ACHN (cell line): ENCODE results near the gene NRDE2.
A peak's percentile ranks its signal among the peaks of the same experiment; 100 is the strongest.
"Not testable (repeated sequence)": the region's sequence is repeated elsewhere in the genome, so short reads cannot be mapped to it uniquely, and the experiment has no call there.

ENCODE experiments used
- DNase-seq: peaks from one replicate; pipeline ENCODE4 v3.0.0-alpha.2; 2015
- in situ Hi-C: cut with HindIII; loops from 2 replicates; pipeline ENCODE4 v1.10.0; 2017; ENCODE audit warnings: low sequenced_read_pairs, low pct_ligation_motif_present, low pct_unique_long_range_greater_than_20kb

Gene NRDE2

DNA sequence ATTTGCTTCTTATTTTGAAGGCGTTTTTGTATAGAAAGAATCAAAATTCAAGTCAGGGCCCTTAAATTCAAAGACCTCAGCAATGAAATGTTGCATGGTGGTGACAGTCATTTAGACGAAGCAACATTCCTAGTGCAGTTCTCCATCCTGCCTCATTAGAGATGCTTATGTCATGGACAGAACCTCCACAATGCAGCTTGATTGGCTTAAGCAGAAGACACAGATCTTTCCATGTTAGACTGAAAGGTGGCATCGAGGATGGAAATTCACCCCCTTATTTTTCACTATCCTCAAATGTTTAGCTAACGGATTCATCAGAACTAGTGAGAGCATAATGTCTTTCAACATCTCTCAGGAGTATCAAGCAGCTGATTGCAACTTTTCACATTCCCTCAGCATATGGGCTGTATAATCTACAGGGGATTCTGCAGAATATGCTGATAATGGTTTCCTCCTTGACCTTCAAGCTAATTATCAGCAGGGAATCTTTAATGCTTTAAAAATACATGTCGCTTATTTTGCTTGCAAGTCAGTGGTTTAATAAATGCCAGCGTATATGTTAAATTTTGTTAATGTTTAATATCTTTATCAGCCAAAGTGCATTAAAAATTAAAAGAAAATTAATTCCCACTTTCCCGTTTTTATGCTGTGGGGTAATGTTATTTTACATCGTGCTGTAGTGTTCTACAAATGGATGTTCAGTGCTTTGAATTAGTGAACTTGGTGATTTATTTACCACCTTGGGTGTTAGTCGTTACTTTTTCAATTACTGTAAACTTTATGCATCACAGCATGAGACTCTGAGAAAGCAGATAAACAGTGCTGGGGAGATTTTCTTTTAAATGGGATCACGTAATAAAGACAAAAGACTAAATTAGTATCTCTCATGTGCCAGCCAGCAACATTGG lies 12.8 kb upstream of the NRDE2 start:
- in situ Hi-C loops, result no loop called here
- DNase-seq, result no peak

DNA sequence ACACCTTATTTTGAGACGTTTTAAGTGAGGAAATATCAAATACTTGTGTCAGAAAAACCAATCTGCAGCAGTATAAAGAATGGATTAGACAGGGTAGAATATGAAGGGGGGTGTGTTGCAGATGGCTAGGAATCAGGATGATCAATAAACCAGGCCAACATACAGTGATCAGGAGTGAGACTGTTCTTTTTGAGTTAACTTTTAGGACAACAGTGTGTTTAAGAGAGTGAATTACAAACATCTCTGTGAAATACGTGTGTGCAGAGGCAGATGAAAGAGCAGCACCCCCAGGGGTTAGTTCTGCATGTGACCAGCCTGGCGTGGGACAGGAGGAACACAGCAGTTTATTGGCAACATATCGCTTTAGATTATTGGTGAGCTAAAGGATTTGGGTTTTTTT lies 10.6 kb upstream of the NRDE2 start:
- in situ Hi-C loops, result no loop called here
- DNase-seq, result no peak

- in situ Hi-C loops, result no loop called here
- no peak for DNase-seq
Observed at GRCh38 chr14:90341784-90342183, 10.0 kb upstream of the NRDE2 start.

DNA sequence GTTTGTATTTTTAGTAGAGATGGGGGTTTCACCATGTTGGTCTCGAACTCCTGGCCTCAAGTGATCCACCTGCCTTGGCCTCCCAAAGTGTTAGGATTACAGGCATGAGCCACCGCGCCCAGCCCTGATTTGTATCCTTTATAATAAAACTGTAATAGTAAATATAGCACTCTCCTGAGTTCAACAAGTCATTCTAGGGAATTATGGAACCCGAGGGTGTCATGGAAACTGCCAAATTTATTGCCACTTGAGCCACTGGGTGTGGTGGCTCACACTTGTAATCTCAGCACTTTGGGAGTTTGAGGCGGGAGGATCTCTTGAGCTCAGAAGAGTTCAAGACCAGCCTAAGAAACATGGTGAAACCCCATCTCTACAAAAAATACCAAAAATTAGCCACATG lies 9.5 kb upstream of the NRDE2 start:
- DNase-seq, in situ Hi-C loops: not testable (repeated sequence)

DNA sequence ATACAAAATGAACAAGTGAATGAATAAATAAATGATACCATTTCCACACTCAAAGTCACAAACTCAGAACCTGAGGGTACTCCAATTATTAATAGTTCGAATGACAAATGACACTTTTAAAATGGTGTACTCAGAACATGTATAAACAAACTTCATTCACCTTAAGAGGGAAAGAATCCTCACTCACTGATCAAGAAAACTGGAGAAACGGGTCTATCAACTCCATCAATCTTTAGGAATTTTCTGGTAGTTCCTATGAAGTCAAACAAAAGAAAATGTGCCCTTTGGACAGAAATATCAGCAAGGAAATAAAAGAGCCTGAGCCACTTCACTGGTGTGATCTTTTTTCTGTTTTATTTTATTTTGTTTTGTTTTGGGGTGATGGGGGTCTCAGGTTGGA lies 5.2 kb upstream of the NRDE2 start:
- in situ Hi-C loops, result no loop called here
- no peak for DNase-seq

DNA sequence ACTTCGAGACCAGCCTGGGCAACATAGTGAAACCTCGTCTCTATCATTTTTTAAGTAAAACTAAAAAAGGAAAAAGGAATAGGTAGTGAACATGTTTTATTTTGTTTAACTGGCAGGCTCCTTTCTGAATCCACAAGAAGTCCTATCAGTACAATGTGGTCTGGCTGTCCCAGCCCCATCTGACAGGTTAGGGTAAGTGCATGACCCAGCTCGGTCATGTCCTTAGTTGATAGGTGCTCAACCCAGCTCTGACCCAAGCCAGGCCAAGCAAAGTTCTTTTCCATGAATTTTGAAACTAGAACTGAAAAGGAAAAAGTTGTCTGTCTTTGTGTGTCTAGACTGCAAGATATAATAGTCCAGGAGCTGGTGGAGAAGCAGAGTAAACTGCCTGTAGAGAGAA lies 4.7 kb upstream of the NRDE2 start:
- DNase-seq, result no peak
- in situ Hi-C loops, result no loop called here

- in situ Hi-C loops, result no loop called here
- DNase-seq, result peak; percentile 5
Observed at GRCh38 chr14:90332271-90332584, 487 bp upstream of the NRDE2 start.

GRCh38 chr14:90330203-90331196 lies 1.2 kb downstream of the NRDE2 start:
- in situ Hi-C loops, result no loop called here
- DNase-seq, result no peak

- in situ Hi-C loops, result no loop called here
- DNase-seq, result no peak
Observed at GRCh38 chr14:90321891-90322290, 9.8 kb downstream of the NRDE2 start.

DNA sequence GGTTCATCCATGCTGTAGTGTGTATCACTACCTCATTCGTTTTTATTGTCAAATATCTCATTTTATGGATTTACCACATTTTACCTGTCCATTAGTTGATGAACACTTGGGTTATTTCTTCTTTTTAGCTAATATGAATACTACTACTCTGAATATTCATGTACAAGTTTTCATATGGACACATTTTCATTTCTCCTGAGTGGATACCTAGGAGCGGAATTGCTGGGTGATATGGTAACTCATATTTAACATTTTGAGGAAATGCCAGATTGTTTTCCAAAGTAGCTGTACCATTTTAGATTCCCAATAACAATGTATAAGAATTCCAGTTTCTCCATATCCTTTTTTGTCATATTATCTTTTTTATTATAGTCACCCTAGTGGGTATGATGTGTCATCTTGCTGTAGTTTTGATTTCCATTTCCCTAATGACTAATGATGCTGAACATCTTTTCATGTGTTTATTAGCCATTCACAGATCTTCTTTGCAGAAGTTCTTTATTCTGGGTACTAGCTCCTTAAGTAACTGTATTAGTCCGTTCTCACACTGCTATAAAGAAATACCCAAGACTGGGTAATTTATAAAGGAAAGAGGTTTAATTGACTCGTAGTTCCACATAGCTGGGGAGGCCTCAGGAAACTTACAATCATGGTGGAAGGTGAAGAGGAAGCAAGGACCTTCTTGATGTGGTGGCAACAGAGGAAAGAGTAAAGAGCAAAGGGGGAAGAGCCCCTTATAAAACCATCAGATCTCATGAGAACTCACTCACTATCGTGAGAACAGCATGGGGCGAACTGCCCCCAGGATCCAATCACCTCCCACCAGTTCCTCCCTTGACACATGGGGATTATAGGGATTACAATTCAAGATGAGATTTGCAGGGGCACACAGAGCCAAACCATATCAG lies 11.9 kb downstream of the NRDE2 start:
- no peak for DNase-seq
- in situ Hi-C loops, result no loop called here

GRCh38 chr14:90319173-90319572 lies 12.6 kb downstream of the NRDE2 start:
- in situ Hi-C loops, result no loop called here
- no peak for DNase-seq

DNA sequence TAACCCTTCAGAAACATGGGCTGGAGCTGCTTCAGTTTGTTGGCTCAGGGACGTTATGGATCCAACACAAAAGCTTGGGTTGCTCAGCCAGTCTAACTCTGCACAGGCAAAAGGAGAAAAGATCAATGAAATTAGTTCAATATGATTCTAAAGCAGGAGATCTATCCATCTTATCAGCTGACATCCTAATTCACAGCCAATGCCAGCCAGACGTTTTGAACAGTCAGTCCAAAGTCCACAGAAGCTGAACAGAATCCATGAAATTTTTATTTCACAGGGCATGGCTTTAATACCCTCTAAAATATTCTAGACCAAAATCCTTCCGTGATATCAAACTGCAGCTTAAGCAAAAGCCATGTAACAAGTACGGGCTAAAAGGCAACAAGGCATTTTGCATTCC lies 13.7 kb downstream of the NRDE2 start:
- in situ Hi-C loops, result no loop called here

DNA sequence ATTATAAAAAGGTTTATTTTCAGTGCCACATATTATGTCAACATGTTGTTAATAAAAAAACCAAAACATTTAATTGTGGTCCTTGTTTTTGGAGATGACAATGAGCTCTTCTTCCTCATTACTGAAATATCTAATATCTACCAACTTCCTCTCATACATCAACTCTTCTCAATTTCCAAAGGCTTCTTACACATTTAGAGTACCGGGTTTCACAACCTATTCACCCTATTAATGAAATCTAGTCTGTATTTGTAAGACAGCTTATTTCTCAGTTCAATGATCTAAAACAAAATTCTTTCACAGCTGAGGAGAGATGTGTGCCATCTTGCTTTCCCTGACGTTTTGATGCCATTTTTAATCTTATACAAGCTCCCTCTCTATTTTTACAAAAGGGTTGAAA lies 14.5 kb downstream of the NRDE2 start:
- DNase-seq, result no peak
- in situ Hi-C loops, result no loop called here

More for the DNA sequence above, 13.7 kb downstream of the NRDE2 start:
- no peak for DNase-seq

DNA sequence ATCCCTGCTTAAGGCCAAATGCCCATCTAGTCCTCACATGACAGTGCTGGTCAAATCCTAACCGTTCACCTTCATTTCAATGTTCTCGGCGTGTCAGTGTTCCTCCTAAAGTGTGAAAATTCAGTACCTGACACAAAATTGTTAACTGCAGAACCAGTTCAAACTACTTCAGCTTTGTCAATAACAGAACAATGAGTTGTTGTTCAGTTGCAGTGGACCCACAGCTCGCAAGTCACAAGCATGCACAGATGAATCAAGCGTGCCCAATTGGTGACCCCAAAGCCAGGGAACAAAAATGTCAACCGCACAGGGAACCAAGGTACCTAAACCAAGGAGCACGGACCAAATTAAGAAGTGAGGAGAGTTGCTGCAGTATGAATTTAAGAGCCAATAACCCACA lies 23.2 kb downstream of the NRDE2 start:
- in situ Hi-C loops, result no loop called here
- no peak for DNase-seq

DNA sequence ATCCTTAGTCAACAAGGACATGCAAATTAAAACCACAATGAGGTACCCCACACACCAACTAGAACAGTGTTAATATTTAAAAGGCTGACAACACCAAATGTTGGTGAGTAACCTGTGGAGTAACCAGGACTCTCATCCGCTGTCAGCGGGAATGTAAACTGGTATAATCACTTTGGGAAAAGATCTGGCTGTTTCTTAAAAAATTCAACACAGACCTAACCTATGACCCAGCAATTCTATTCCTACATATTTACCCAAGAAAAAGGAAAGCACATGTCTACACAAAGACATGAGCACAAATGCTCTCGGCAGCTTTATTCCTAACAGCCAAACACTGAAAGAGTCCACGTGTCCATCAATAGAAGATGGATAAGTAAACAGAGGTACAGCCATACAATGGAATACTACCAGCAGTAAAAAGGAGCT lies 26.6 kb downstream of the NRDE2 start:
- no peak for DNase-seq
- in situ Hi-C loops, result no loop called here

DNA sequence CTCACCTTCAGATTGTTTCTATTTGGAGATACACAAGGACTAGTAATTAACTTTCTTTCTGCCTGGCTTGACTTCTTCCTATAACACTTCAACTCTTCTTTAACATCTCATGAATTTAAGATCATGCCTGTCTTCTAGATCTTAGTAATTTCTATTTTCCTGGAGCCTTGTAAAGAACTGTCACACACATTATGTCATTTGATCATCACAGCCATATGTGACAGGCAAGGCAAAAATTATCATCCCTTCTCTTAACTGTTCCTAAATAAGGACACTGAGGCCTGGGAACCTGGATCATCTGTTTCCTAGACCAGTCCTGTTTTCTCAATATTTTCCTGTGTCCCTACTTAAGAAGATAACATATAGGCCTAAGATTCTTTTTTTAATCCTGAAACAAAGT lies 27.2 kb downstream of the NRDE2 start:
- no peak for DNase-seq
- in situ Hi-C loops, result no loop called here

GRCh38 chr14:90303473-90303872 lies 28.3 kb downstream of the NRDE2 start:
- in situ Hi-C loops, result no loop called here
- no peak for DNase-seq

DNA sequence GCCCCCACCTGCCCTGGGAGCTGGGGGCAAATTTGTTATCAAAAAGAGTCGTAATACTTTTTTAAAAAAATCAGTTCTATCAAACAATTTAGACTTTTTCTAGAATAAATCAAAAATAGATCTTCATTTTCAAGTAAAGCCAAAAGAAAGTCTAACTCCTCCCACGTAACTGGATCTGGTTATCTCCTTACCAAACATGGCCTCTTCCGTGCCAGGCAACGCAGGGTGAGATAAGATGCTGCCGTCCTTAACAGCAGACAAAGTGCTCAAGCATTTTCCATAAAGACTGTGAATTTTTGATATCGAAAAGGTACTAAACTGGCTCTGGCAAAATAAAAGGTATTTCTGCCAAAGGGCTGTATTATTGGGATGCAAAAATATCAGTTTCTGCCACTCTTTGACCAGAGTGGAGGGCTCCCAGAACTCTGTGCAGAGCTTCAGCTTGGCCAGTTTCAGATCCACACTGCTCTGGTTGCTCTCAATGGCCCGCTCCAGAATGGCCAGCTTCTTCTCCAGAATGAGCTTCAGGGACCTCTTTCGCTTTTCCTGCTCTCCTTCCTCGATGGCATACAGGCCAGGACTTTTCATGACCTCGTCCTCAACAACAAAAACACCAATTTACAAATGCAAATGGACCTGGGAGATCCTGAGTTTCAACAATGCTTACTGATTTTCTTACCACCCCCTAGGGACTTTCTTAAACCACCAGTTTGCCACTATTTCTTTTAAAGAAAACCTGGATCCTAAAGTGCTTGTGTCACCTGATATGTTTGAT lies 29.0 kb downstream of the NRDE2 start:
- DNase-seq, result no peak
- in situ Hi-C loops, result no loop called here
